VCaP (cell line): ENCODE data around the gene PTPRN2.

Experiments used
- H3K27ac ChIP-seq: fragments of 450-650 bp; 2 replicates; pipeline ENCODE4 v1.5.1; 2017
- CTCF ChIP-seq: fragments of 450-650 bp; conservative IDR thresholded peaks from 2 replicates; pipeline ENCODE4 v1.5.1; 2017; ENCODE audit warnings: mild to moderate bottlenecking, moderate library complexity

Gene PTPRN2

GRCh38 chr7:158609313-158609974 lies 21.8 kb upstream of the PTPRN2 start:
- TF ChIP-seq CTCF, result no peak
- no peak overlapping the region for H3K27ac ChIP-seq

GRCh38 chr7:158607563-158607962 lies 19.9 kb upstream of the PTPRN2 start:
- TF ChIP-seq CTCF, result no peak
- no peak overlapping the region for H3K27ac ChIP-seq

- TF ChIP-seq CTCF, result no peak
Measured at GRCh38 chr7:158606671-158607424, 19.2 kb upstream of the PTPRN2 start.

GRCh38 chr7:158606129-158606528 lies 18.5 kb upstream of the PTPRN2 start:
- TF ChIP-seq CTCF, result no peak
- no peak overlapping the region for H3K27ac ChIP-seq

More at GRCh38 chr7:158606671-158607424, 19.2 kb upstream of the PTPRN2 start:
- no peak overlapping the region for H3K27ac ChIP-seq

GRCh38 chr7:158603773-158604755 lies 16.4 kb upstream of the PTPRN2 start:
- H3K27ac ChIP-seq, result no peak overlapping the region
- no peak for TF ChIP-seq CTCF

GRCh38 chr7:158602905-158603772 lies 15.5 kb upstream of the PTPRN2 start:
- no peak for TF ChIP-seq CTCF
- no peak overlapping the region for H3K27ac ChIP-seq
